ENCODE results near the gene MYOD1. TPM values are rescaled to one million over a fixed set of nuclear protein-coding genes. Genes with fewer than 3 reads are reported as not detected.
A peak's percentile ranks its signal among the peaks of the same experiment; 100 is the strongest.

MYOD1 gene
- total RNA-seq, 4 donors from 2014 or later = not detected

DNA sequence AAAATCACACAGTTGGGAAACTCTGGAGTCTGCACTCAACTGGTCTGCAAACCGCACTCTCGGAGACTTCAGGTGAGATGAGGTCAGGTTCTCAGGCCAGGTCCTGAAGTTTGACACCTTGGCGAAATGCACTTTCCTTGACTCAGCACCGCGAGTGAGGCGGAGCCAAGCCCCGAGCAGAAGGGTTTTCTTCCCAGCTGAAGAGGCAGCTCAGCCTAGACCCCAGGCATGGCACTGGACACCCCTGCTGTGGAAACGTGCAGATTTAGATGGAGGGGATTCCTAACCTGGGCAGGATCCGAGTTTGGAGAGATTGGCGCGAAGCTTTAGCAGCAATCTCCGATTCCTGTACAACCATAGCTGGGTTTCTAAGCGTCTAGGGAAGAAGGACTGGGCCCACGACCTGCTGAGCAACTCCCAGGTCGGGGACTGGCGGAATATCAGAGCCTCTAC lies 835 bp upstream of the MYOD1 start:
- DNase-seq (ENCODE audit: extremely low spot score) = no peak
- H3K4me1 ChIP-seq = peaks cover 7 to 36% (median 33%) of the 10 kb centered on the region in 4 donors
- H3K4me3 ChIP-seq = no peak overlapping the region
- intact Hi-C loops (cut with DNase I) = no loop called here
- H3K9me3 ChIP-seq = no peaks in the 10 kb centered on the region
- no peaks in the 10 kb centered on the region for H3K36me3 ChIP-seq
- peaks cover 3 to 97% (median 39%) of the 10 kb centered on the region in 4 donors for H3K27me3 ChIP-seq
- TF ChIP-seq POLR2AphosphoS5 (IDR thresholded peaks at IDR 0.05) = no peak
- TF ChIP-seq, protein P1, sequence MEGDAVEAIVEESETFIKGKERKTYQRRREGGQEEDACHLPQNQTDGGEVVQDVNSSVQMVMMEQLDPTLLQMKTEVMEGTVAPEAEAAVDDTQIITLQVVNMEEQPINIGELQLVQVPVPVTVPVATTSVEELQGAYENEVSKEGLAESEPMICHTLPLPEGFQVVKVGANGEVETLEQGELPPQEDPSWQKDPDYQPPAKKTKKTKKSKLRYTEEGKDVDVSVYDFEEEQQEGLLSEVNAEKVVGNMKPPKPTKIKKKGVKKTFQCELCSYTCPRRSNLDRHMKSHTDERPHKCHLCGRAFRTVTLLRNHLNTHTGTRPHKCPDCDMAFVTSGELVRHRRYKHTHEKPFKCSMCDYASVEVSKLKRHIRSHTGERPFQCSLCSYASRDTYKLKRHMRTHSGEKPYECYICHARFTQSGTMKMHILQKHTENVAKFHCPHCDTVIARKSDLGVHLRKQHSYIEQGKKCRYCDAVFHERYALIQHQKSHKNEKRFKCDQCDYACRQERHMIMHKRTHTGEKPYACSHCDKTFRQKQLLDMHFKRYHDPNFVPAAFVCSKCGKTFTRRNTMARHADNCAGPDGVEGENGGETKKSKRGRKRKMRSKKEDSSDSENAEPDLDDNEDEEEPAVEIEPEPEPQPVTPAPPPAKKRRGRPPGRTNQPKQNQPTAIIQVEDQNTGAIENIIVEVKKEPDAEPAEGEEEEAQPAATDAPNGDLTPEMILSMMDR (IDR thresholded peaks at IDR 0.05) = no peak
- TF ChIP-seq POLR2A (IDR thresholded peaks at IDR 0.05; ENCODE audit: low read depth) = no peak
- TF ChIP-seq EP300 (IDR thresholded peaks at IDR 0.05) = no peak
- no peak overlapping the region for H3K27ac ChIP-seq (replicated peaks in 1 of 4)
- 22% methylated on average over 11 of the region's 16 CpGs for WGBS

DNA sequence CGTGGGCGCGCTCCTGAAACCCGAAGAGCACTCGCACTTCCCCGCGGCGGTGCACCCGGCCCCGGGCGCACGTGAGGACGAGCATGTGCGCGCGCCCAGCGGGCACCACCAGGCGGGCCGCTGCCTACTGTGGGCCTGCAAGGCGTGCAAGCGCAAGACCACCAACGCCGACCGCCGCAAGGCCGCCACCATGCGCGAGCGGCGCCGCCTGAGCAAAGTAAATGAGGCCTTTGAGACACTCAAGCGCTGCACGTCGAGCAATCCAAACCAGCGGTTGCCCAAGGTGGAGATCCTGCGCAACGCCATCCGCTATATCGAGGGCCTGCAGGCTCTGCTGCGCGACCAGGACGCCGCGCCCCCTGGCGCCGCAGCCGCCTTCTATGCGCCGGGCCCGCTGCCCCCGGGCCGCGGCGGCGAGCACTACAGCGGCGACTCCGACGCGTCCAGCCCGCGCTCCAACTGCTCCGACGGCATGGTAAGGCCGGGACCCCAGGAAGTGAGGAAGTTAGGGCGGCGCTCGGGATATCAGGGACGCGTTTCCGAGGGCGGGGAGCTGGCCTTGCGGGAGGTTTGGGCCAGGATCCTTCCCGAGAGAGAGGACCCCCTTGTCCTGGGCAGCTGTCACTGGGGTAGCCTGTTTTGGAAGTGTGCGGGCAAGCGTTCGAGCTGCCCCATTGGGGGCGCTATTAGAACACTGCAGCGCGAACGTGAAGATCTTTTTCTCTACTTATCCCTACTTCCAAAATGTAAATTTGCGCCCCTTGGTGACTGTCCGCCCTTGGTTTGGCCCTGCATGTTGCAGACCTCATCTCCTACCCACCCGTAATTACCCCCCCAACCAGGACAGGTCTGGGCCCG lies 796 bp downstream of the MYOD1 start:
- peak overlapping the region in 1 of 4 donors; percentile 4 for H3K4me3 ChIP-seq
- intact Hi-C loops (cut with DNase I) = no loop called here
- H3K27me3 ChIP-seq = peaks cover 3 to 98% (median 39%) of the 10 kb centered on the region in 4 donors
- H3K9me3 ChIP-seq = no peaks in the 10 kb centered on the region
- peaks cover 7 to 36% (median 33%) of the 10 kb centered on the region in 4 donors for H3K4me1 ChIP-seq
- WGBS = 4% methylated on average over 13 of the region's 85 CpGs
- TF ChIP-seq POLR2AphosphoS5 (IDR thresholded peaks at IDR 0.05) = no peak
- no peak for TF ChIP-seq EP300 (IDR thresholded peaks at IDR 0.05)
- TF ChIP-seq, protein P1 (IDR thresholded peaks at IDR 0.05) = no peak
- no peak for TF ChIP-seq POLR2A (IDR thresholded peaks at IDR 0.05; ENCODE audit: low read depth)
- no peaks in the 10 kb centered on the region for H3K36me3 ChIP-seq
- no peak overlapping the region for H3K27ac ChIP-seq (replicated peaks in 1 of 4)
- DNase-seq (ENCODE audit: extremely low spot score) = no peak

DNA sequence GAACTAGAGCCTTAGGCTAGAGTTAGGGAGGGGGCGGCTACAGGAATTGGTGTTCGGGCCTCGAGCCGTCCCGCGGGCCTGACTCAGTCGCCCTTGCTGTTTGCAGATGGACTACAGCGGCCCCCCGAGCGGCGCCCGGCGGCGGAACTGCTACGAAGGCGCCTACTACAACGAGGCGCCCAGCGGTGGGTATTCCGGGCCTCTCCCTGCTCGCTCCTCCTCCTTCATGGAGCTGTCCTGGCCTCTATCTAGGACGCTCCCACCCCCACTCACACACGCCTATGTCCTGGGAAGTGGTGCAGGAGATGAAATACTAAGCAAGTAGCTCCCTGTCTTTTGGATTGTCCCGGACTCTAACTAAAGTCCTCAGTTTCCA lies 1.4 kb downstream of the MYOD1 start:
- no peak for DNase-seq (ENCODE audit: extremely low spot score)

DNA sequence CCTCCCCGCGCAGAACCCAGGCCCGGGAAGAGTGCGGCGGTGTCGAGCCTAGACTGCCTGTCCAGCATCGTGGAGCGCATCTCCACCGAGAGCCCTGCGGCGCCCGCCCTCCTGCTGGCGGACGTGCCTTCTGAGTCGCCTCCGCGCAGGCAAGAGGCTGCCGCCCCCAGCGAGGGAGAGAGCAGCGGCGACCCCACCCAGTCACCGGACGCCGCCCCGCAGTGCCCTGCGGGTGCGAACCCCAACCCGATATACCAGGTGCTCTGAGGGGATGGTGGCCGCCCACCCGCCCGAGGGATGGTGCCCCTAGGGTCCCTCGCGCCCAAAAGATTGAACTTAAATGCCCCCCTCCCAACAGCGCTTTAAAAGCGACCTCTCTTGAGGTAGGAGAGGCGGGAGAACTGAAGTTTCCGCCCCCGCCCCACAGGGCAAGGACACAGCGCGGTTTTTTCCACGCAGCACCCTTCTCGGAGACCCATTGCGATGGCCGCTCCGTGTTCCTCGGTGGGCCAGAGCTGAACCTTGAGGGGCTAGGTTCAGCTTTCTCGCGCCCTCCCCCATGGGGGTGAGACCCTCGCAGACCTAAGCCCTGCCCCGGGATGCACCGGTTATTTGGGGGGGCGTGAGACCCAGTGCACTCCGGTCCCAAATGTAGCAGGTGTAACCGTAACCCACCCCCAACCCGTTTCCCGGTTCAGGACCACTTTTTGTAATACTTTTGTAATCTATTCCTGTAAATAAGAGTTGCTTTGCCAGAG lies 2.0 kb downstream of the MYOD1 start:
- no peak for DNase-seq (ENCODE audit: extremely low spot score)
- peak overlapping the region in 1 of 4 donors; percentile 4 for H3K4me3 ChIP-seq
- no peak for TF ChIP-seq POLR2A (IDR thresholded peaks at IDR 0.05; ENCODE audit: low read depth)
- peaks cover 7 to 36% (median 33%) of the 10 kb centered on the region in 4 donors for H3K4me1 ChIP-seq
- H3K27ac ChIP-seq (replicated peaks in 1 of 4) = no peak overlapping the region
- no peaks in the 10 kb centered on the region for H3K9me3 ChIP-seq
- peaks cover 3 to 92% (median 39%) of the 10 kb centered on the region in 4 donors for H3K27me3 ChIP-seq
- no peaks in the 10 kb centered on the region for H3K36me3 ChIP-seq
- intact Hi-C loops (cut with DNase I) = no loop called here
- 11% methylated on average over 13 of the region's 56 CpGs for WGBS

More for the DNA sequence above, 1.4 kb downstream of the MYOD1 start:
- H3K4me3 ChIP-seq = peak overlapping the region in 1 of 4 donors; percentile 4
- H3K9me3 ChIP-seq = no peaks in the 10 kb centered on the region
- 6% methylated on average over 14 of the region's 24 CpGs for WGBS
- TF ChIP-seq, protein P1 (IDR thresholded peaks at IDR 0.05) = no peak
- TF ChIP-seq EP300 (IDR thresholded peaks at IDR 0.05) (no peak), POLR2AphosphoS5 (IDR thresholded peaks at IDR 0.05) (no peak), POLR2A (IDR thresholded peaks at IDR 0.05; ENCODE audit: low read depth) (no peak)
- H3K36me3 ChIP-seq = no peaks in the 10 kb centered on the region
- peaks cover 7 to 36% (median 33%) of the 10 kb centered on the region in 4 donors for H3K4me1 ChIP-seq
- peaks cover 3 to 98% (median 39%) of the 10 kb centered on the region in 4 donors for H3K27me3 ChIP-seq
- intact Hi-C loops (cut with DNase I) = no loop called here
- H3K27ac ChIP-seq (replicated peaks in 1 of 4) = no peak overlapping the region

All from esophagus muscularis mucosa (tissue), 4 donors.